Thyroid gland (tissue), 4 donors: ENCODE results near the gene EZH1.

ENCODE experiments used
- CTCF ChIP-seq, 6 experiments: fragments of 200-600 bp in 3 of 6; fragments of 450-650 bp in 3 of 6; sonication (generic) in 3 of 6; IDR thresholded peaks; one replicate each; pipeline ENCODE4 v1.5.1; 2016 to 2019; ENCODE audit warnings: antibody characterized with exemption in 6 of 6, mild to moderate bottlenecking in 2 of 6, inconsistent platforms in 1 of 6, moderate library complexity in 1 of 6
- POLR2A ChIP-seq, 2 donors: fragments of 450-650 bp; IDR thresholded peaks; one replicate each; pipeline ENCODE4 v1.6.1; 2017; ENCODE audit warnings: antibody characterized with exemption in 2 of 2, mild to moderate bottlenecking in 2 of 2, moderate library complexity in 1 of 2

GRCh38 chr17:42702446-42702845 lies 42.4 kb downstream of the EZH1 start:
- TF ChIP-seq CTCF (IDR thresholded peaks at IDR 0.05) = no peak
- no peak for TF ChIP-seq POLR2A (IDR thresholded peaks at IDR 0.05)
